Ectodermal cell (in vitro differentiated cells): ENCODE measurements around the gene CCDC27.

Source experiments
- H3K27ac ChIP-seq: 2 replicates; pipeline ENCODE4 v1.7.0; 2013; ENCODE audit warnings: mild to moderate bottlenecking, low read depth, low read length; ENCODE audit not compliant: insufficient read depth, poor library complexity, severe bottlenecking
- H3K27me3 ChIP-seq: 2 replicates; pipeline ENCODE4 v1.7.0; 2013; ENCODE audit warnings: mild to moderate bottlenecking, low read length; ENCODE audit not compliant: insufficient read depth, control insufficient read depth, poor library complexity, severe bottlenecking
- H3K36me3 ChIP-seq: one replicate; pipeline ENCODE4 v1.7.0; 2013; ENCODE audit warnings: low read length; ENCODE audit not compliant: control insufficient read depth, insufficient read depth
- H3K4me1 ChIP-seq: one replicate; pipeline ENCODE4 v1.7.0; 2013; ENCODE audit warnings: low read length; ENCODE audit not compliant: control insufficient read depth, insufficient read depth
- H3K4me3 ChIP-seq: 2 replicates; pipeline ENCODE4 v1.7.0; 2013; ENCODE audit warnings: low read depth, low read length, control low read depth; ENCODE audit not compliant: insufficient read depth
- H3K9me3 ChIP-seq: 2 replicates; pipeline ENCODE4 v1.7.0; 2013; ENCODE audit warnings: mild to moderate bottlenecking, low read length, moderate library complexity; ENCODE audit not compliant: control insufficient read depth
- WGBS, 2 experiments: methylation state at CpG; one replicate each; pipeline ENCODE4 v1.1.7; 2013; ENCODE audit warnings: missing lambda C conversion rate in 2 of 2; 5-methylcytosine and 5-hydroxymethylcytosine counted together

The CCDC27 gene

DNA sequence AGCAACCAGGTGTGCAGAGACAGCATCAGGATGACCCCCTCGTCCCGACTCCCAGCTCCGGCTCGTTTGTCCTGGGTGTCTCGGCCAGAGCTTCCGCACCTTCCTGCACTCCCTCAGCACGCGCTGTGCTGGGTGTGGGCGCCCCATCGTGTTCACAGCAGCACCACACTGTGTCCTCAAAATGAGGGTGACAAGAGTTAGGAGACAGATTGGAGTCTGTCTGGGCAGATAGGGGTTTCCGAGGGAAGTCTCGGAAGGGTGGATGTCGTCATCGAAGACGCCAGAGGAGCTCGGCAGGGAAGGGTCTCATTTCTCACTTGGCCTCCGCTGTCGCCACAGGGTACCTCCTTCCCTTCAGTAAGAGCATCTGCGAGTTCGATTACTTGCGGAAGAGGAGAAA lies 4.1 kb downstream of the CCDC27 start:
- Histone ChIP-seq H3K27me3 (peaks cover 4% of the 10 kb centered on the region), H3K36me3 (no peaks in the 10 kb centered on the region), H3K9me3 (no peaks in the 10 kb centered on the region), H3K4me3 (no peak overlapping the region), H3K4me1 (no peaks in the 10 kb centered on the region), H3K27ac (no peak overlapping the region)
- WGBS, 2 experiments: 92% methylated on average over 21 of the region's 21 CpGs

- H3K27me3 ChIP-seq: peaks cover 4% of the 10 kb centered on the region
- 83 to 88% methylated on average over 6 of the region's 6 CpGs for WGBS, 2 experiments
Observed at GRCh38 chr1:3759164-3759563, 6.9 kb downstream of the CCDC27 start.

DNA sequence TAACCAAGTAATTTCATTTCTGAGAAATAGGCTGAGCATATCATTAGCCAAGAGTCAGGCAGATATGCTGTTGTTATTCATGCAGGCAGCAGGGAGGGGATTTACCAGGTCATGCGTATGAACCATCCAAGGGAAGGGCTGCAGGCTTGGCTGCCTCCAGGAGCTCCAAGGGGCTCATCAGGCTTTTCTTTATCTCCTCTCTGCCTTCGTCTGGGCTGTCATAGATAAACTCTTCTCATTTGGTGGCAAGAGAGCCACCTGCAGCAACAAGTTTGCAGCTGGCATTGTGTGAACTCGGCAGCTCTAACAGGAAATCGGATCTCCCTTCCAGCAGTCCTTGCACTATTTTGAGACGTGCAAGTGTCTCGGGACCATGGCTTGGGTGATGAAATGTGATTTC lies 7.5 kb downstream of the CCDC27 start:
- Histone ChIP-seq H3K27ac (no peak overlapping the region), H3K4me3 (no peak overlapping the region), H3K36me3 (no peaks in the 10 kb centered on the region), H3K9me3 (no peaks in the 10 kb centered on the region), H3K4me1 (no peaks in the 10 kb centered on the region), H3K27me3 (peaks cover 4% of the 10 kb centered on the region)
- WGBS, 2 experiments: 80 to 81% methylated on average over 6 of the region's 6 CpGs

More at GRCh38 chr1:3759164-3759563, 6.9 kb downstream of the CCDC27 start:
- Histone ChIP-seq H3K4me1 (no peaks in the 10 kb centered on the region), H3K4me3 (no peak overlapping the region), H3K36me3 (no peaks in the 10 kb centered on the region), H3K27ac (no peak overlapping the region), H3K9me3 (no peaks in the 10 kb centered on the region)

- Histone ChIP-seq H3K4me3 (no peak overlapping the region), H3K27ac (no peak overlapping the region), H3K9me3 (no peaks in the 10 kb centered on the region), H3K36me3 (no peaks in the 10 kb centered on the region), H3K4me1 (no peaks in the 10 kb centered on the region), H3K27me3 (peaks cover 4% of the 10 kb centered on the region)
- WGBS, 2 experiments: 92 to 93% methylated on average over 17 of the region's 17 CpGs
Observed at GRCh38 chr1:3761296-3762010, 9.2 kb downstream of the CCDC27 start.

DNA sequence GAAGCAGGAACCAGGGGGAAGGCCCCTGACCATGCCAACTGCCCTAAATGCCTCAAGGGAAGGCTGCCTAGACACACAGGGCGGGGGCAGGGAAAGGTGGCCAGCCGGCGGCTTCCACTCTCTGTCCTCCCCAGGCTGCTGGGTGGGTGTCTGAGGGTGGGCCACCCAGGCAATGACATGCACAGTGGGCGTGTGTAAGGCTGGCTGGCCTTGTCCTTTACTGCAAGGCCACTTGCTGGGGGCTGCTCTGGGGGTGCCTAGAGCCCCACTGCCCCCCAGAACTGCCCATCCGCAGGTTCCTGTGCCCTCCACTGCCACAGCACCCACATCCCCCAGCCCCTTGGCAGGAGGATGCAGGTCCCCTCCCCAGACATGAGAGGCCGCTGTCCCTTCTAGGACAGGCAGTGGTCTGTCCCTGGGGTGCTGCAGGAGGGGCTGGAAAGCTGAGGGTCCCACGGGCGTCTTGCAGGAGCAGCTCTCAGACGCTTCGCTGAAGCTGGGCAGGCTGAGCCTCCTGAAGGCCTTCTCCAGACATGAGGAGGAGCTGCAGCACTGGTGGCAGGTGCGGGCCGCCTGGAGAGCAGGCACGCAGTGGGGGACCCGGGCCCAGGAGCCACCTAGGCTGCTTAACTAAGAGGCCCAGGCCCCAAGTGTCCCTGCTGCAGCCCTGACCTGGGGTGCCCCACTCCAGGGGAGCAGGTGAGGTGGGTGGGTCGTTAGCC lies 10.1 kb downstream of the CCDC27 start:
- peaks cover 4% of the 10 kb centered on the region for H3K27me3 ChIP-seq
- H3K4me1 ChIP-seq: no peaks in the 10 kb centered on the region
- H3K4me3 ChIP-seq: no peak overlapping the region
- WGBS, 2 experiments: 89% methylated on average over 15 of the region's 15 CpGs
- no peak overlapping the region for H3K27ac ChIP-seq
- H3K36me3 ChIP-seq: no peaks in the 10 kb centered on the region
- H3K9me3 ChIP-seq: no peaks in the 10 kb centered on the region

DNA sequence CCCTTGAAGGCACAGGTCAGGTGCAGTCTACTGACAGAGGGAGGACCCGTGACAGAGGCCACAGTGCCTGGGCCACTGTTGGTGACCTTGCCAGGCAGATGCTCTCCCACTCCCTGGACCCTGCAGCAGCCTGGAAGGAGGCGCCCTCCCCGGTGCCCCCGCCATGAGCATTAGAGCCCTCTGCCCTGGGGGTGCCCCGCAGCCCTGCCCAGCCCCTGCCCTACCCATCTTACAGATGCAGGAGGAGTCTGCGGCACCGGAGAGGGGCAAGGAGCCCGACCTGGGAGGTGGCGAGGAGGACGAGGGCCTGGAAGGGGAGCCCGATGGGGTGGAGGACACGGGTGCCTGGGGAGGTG lies 10.6 kb downstream of the CCDC27 start:
- WGBS, 2 experiments: 93 to 95% methylated on average over 12 of the region's 12 CpGs
- peaks cover 4% of the 10 kb centered on the region for H3K27me3 ChIP-seq
- H3K27ac ChIP-seq: no peak overlapping the region
- H3K4me1 ChIP-seq: no peaks in the 10 kb centered on the region
- H3K36me3 ChIP-seq: no peaks in the 10 kb centered on the region
- no peaks in the 10 kb centered on the region for H3K9me3 ChIP-seq
- no peak overlapping the region for H3K4me3 ChIP-seq

DNA sequence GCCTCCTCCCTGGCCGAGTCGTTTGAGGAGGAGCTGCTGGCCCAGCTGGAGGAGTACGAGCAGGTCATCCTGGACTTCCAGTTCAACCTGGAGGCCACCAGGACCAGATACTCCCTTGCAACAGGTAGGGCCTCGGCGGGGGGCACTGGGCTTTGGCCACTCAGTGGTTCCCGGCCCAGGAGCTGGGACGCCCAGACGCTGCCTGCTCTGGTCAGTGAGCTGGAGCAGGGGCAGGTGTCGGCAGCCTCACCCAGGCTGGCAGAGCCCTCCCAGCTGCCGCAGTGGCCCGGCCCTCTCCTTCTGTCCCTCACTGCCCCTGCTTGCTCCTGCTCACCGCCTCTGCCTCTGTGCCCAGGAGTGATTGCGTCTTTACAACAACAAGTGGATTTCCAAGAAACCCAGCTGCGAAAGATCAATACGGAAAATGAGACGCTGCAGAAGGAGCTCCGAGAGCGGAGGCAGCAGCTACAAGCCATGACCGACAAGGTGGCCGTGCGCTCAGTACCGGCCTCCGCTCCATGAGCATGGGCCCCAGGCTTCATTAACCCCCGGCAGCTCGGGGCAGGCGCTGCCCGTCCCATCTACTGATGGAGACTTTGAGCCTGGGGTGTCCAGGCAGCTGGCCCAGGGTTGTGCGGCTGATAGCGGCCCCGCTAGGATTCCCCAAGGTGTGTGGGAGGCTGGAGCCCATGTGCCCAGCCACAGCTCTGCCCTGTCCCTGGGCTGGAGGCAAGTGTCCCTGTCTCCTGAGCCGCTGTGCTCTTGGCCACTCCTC lies 11.3 kb downstream of the CCDC27 start:
- H3K4me1 ChIP-seq: no peaks in the 10 kb centered on the region
- no peak overlapping the region for H3K27ac ChIP-seq
- 92 to 93% methylated on average over 31 of the region's 31 CpGs for WGBS, 2 experiments
- H3K27me3 ChIP-seq: peaks cover 4% of the 10 kb centered on the region
- H3K9me3 ChIP-seq: no peaks in the 10 kb centered on the region
- no peaks in the 10 kb centered on the region for H3K36me3 ChIP-seq
- no peak overlapping the region for H3K4me3 ChIP-seq

DNA sequence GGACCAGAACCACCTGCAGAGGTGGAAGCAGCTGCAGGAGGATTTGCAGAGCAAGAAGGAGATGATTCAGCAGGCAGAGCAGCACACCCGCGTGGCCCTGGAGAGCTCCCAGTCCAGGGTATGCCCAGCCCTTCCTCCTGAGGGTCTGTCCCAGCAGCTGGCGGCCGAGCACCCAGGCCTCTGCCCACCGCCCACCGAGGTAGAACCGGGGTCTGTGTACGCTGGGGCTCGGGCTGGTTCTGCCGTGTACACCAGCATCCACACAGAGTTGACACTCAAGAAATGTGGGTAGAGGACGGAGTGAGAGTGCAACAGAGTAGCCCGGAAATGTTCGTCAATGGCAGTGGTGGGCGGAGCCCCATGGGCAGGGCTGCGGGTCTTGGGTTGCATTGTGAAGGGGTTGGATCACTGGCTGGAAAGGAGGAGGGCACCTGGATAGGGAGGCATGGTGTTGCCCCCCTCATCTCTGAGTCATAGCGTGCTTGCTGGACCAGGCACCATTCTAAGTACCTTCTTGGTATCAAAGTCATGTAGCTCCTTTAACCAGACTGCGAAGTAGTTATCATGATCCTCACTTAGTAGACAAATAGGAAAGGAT lies 15.2 kb downstream of the CCDC27 start:
- Histone ChIP-seq H3K27ac (no peak overlapping the region), H3K4me1 (peaks cover 8% of the 10 kb centered on the region), H3K27me3 (peaks cover 7% of the 10 kb centered on the region), H3K4me3 (no peak overlapping the region), H3K9me3 (no peaks in the 10 kb centered on the region), H3K36me3 (no peaks in the 10 kb centered on the region)
- WGBS, 2 experiments: 90 to 94% methylated on average over 17 of the region's 17 CpGs

DNA sequence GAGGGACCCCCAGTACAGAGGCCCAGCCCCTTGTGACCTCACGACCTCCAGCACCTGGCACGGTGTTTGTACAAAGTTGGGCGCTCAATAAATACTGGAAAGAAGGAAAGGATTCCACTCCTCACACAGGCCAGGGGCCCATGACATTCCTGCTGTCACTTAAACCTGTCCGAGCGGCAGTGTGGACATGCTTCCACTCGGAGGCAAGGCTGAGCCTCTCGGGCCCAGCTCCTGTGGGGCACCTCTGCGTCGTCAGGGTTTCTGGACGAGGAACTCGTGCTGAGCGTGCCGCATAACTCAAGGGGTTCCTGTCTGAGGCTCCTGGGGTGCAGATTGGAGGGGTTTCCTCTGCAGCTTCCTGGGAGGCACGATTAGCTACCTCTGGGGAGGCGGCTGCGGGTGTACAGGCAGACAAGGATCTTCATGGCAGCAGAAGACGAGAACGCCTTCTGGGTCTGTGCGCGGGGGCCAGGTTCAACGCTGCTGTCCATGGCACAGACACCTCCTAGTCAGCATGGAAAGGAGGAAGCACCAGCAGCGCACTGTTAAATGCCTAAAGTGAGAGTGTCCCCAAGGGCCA lies 16.7 kb downstream of the CCDC27 start:
- H3K36me3 ChIP-seq: no peaks in the 10 kb centered on the region
- peaks cover 18% of the 10 kb centered on the region for H3K4me1 ChIP-seq
- no peak overlapping the region for H3K27ac ChIP-seq
- H3K4me3 ChIP-seq: no peak overlapping the region
- H3K9me3 ChIP-seq: no peaks in the 10 kb centered on the region
- peaks cover 13% of the 10 kb centered on the region for H3K27me3 ChIP-seq
- WGBS, 2 experiments: 93 to 96% methylated on average over 22 of the region's 22 CpGs
